ENCODE results near the gene ITGB4. TPM values are rescaled to one million over a fixed set of nuclear protein-coding genes. Genes with fewer than 3 reads are reported as not detected.
A peak's percentile ranks its signal among the peaks of the same experiment; 100 is the strongest.

The ITGB4 gene
- total and polyA plus RNA-seq, 9 of the 15 experiments (the other 6 are each of a cell fraction or from before 2014, with no cell fraction given), result 0.05 to 2.8 (median 0.76) TPM; not detected in 3

DNA sequence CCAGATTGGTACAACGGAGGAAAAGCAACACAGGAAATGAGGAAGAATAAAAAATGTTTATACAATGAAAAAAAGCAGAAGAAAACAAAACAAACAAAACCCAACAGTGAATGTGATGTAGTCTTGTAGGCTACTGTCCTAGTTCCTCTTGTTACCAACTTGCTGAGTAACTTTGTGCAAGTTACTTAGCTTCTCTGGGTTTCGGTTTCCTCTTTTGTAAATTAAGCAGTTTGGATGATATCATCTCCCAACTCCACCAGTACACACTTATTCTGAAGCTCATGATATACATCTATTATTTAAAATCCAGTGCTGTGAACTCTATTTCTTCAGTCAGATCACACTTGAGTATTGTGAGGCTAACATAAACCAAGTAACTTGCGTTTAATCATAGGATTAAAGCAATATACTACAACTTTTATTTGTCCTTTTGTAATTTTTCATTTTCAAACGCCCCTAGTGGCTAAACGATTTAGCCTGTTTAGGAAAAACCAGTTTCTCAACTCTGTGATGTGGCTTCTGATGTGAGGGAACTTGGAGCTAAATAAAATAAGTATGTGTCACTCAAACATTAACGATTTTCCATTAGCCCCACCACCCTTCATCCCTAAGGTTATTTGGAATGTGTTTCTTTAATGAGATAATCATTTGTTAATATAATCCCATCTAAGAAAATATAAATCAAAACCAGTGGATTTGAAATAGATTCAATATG, 62.0 kb downstream of the ITGB4 start (continued):
- TF ChIP-seq, protein P1, sequence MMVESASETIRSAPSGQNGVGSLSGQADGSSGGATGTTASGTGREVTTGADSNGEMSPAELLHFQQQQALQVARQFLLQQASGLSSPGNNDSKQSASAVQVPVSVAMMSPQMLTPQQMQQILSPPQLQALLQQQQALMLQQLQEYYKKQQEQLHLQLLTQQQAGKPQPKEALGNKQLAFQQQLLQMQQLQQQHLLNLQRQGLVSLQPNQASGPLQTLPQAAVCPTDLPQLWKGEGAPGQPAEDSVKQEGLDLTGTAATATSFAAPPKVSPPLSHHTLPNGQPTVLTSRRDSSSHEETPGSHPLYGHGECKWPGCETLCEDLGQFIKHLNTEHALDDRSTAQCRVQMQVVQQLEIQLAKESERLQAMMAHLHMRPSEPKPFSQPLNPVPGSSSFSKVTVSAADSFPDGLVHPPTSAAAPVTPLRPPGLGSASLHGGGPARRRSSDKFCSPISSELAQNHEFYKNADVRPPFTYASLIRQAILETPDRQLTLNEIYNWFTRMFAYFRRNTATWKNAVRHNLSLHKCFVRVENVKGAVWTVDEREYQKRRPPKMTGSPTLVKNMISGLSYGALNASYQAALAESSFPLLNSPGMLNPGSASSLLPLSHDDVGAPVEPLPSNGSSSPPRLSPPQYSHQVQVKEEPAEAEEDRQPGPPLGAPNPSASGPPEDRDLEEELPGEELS (CRISPR knock-in tag; IDR thresholded peaks at IDR 0.05; ENCODE audit: borderline replicate concordance), result no peak
- TF ChIP-seq ZNF766 (CRISPR knock-in tag; conservative IDR thresholded peaks at IDR 0.05) (0 out of 2 replicates have a peak, but pooled peaks have one; percentile 44), ZFP36 (IDR thresholded peaks at IDR 0.05; ENCODE audit: low read depth, low read length, partially characterized antibody) (peak; percentile 88), BDP1 (IDR thresholded peaks at IDR 0.05; ENCODE audit: insufficient read depth, insufficient read length) (no peak), ASH1L (IDR thresholded peaks at IDR 0.05; ENCODE audit: borderline replicate concordance, low read depth, partially characterized antibody) (no peak), ZNF561 (CRISPR knock-in tag; conservative IDR thresholded peaks at IDR 0.05) (no peak), POLR2H (tag; IDR thresholded peaks at IDR 0.05; ENCODE audit: low read depth) (peak; percentile 38; the same call in 1 of the 2 replicates), ZNF384 (IDR thresholded peaks at IDR 0.05; ENCODE audit: low read depth, low read length) (no peak), ARNT (IDR thresholded peaks at IDR 0.05) (no peak), CBX3 (IDR thresholded peaks at IDR 0.05; ENCODE audit: borderline replicate concordance in 1 of 2, low read length in 2 of 2) (no peak), CUX1 (CRISPR knock-in tag; IDR thresholded peaks at IDR 0.05) (0 out of 2 replicates have a peak, but pooled peaks have one; percentile 1), MBD2 (IDR thresholded peaks at IDR 0.05; ENCODE audit: borderline replicate concordance, low read depth) (no peak), RAD51 (IDR thresholded peaks at IDR 0.05; ENCODE audit: borderline replicate concordance, low read depth) (0 out of 2 replicates have a peak, but pooled peaks have one; percentile 6)
- TF ChIP-seq, protein P2, sequence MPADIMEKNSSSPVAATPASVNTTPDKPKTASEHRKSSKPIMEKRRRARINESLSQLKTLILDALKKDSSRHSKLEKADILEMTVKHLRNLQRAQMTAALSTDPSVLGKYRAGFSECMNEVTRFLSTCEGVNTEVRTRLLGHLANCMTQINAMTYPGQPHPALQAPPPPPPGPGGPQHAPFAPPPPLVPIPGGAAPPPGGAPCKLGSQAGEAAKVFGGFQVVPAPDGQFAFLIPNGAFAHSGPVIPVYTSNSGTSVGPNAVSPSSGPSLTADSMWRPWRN (IDR thresholded peaks at IDR 0.05; ENCODE audit: low read depth), result 0 out of 2 replicates have a peak, but pooled peaks have one; percentile 16
- TF ChIP-seq, protein P3, sequence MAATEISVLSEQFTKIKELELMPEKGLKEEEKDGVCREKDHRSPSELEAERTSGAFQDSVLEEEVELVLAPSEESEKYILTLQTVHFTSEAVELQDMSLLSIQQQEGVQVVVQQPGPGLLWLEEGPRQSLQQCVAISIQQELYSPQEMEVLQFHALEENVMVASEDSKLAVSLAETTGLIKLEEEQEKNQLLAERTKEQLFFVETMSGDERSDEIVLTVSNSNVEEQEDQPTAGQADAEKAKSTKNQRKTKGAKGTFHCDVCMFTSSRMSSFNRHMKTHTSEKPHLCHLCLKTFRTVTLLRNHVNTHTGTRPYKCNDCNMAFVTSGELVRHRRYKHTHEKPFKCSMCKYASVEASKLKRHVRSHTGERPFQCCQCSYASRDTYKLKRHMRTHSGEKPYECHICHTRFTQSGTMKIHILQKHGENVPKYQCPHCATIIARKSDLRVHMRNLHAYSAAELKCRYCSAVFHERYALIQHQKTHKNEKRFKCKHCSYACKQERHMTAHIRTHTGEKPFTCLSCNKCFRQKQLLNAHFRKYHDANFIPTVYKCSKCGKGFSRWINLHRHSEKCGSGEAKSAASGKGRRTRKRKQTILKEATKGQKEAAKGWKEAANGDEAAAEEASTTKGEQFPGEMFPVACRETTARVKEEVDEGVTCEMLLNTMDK (IDR thresholded peaks at IDR 0.05; ENCODE audit: borderline replicate concordance, insufficient read depth, low read depth, low read length, poor library complexity, severe bottlenecking), result peak; percentile 18

All from K562 (cell line).